ENCODE data around the gene TBC1D10B. TPM values are rescaled to one million over a fixed set of nuclear protein-coding genes. Genes with fewer than 3 reads are reported as not detected.
A peak's percentile ranks its signal among the peaks of the same experiment; 100 is the strongest.

The TBC1D10B gene
- total and polyA plus RNA-seq, 2 donors: 12.1 to 25.0 TPM

- Histone ChIP-seq H3K9me3 (ENCODE audit: control insufficient read depth in 2 of 2, insufficient read depth in 1 of 2, low read length in 1 of 2) (no peaks in the 10 kb centered on the region), H3K27ac (ENCODE audit: low read depth in 1 of 2, low read length in 1 of 2) (no peak overlapping the region), H3K4me3 (ENCODE audit: low read length in 2 of 2) (no peak overlapping the region), H3K4me1 (ENCODE audit: control insufficient read depth in 2 of 2, insufficient read depth in 2 of 2, low read length in 2 of 2) (peaks cover 4 to 23% of the 10 kb centered on the region in 2 donors), H3K36me3 (ENCODE audit: control insufficient read depth in 2 of 2, insufficient read depth in 2 of 2, low read length in 1 of 2) (peaks cover 61 to 65% of the 10 kb centered on the region in 2 donors), H3K27me3 (ENCODE audit: control insufficient read depth in 2 of 2, insufficient read depth in 1 of 2, low read length in 1 of 2) (no peaks in the 10 kb centered on the region)
- no peak for DNase-seq (ENCODE audit: low read depth in 6 of 9, low spot score in 9 of 9)
- WGBS: 99% methylated on average over 28 of the region's 28 CpGs
Measured at GRCh38 chr16:30358990-30359870, 11.1 kb downstream of the TBC1D10B start.

- WGBS: 98% methylated on average over 9 of the region's 9 CpGs
- no peak for DNase-seq (ENCODE audit: low read depth in 6 of 9, low spot score in 9 of 9)
- Histone ChIP-seq H3K4me3 (ENCODE audit: low read length in 2 of 2) (no peak overlapping the region), H3K4me1 (ENCODE audit: control insufficient read depth in 2 of 2, insufficient read depth in 2 of 2, low read length in 2 of 2) (peaks cover 8 to 30% of the 10 kb centered on the region in 2 donors), H3K9me3 (ENCODE audit: control insufficient read depth in 2 of 2, insufficient read depth in 1 of 2, low read length in 1 of 2) (no peaks in the 10 kb centered on the region), H3K27me3 (ENCODE audit: control insufficient read depth in 2 of 2, insufficient read depth in 1 of 2, low read length in 1 of 2) (no peaks in the 10 kb centered on the region), H3K27ac (ENCODE audit: low read depth in 1 of 2, low read length in 1 of 2) (no peak overlapping the region), H3K36me3 (ENCODE audit: control insufficient read depth in 2 of 2, insufficient read depth in 2 of 2, low read length in 1 of 2) (peaks cover 61 to 68% of the 10 kb centered on the region in 2 donors)
Measured at GRCh38 chr16:30358577-30358936, 11.7 kb downstream of the TBC1D10B start.

- Histone ChIP-seq H3K4me3 (ENCODE audit: low read length in 2 of 2) (no peak overlapping the region), H3K9me3 (ENCODE audit: control insufficient read depth in 2 of 2, insufficient read depth in 1 of 2, low read length in 1 of 2) (no peaks in the 10 kb centered on the region), H3K27ac (ENCODE audit: low read depth in 1 of 2, low read length in 1 of 2) (no peak overlapping the region), H3K27me3 (ENCODE audit: control insufficient read depth in 2 of 2, insufficient read depth in 1 of 2, low read length in 1 of 2) (no peaks in the 10 kb centered on the region), H3K36me3 (ENCODE audit: control insufficient read depth in 2 of 2, insufficient read depth in 2 of 2, low read length in 1 of 2) (peaks cover 62 to 70% of the 10 kb centered on the region in 2 donors), H3K4me1 (ENCODE audit: control insufficient read depth in 2 of 2, insufficient read depth in 2 of 2, low read length in 2 of 2) (peaks cover 8 to 30% of the 10 kb centered on the region in 2 donors)
- WGBS: 96% methylated on average over 37 of the region's 37 CpGs
- DNase-seq (ENCODE audit: low read depth in 6 of 9, low spot score in 9 of 9): no peak
Measured at GRCh38 chr16:30357715-30358576, 12.3 kb downstream of the TBC1D10B start.

DNA sequence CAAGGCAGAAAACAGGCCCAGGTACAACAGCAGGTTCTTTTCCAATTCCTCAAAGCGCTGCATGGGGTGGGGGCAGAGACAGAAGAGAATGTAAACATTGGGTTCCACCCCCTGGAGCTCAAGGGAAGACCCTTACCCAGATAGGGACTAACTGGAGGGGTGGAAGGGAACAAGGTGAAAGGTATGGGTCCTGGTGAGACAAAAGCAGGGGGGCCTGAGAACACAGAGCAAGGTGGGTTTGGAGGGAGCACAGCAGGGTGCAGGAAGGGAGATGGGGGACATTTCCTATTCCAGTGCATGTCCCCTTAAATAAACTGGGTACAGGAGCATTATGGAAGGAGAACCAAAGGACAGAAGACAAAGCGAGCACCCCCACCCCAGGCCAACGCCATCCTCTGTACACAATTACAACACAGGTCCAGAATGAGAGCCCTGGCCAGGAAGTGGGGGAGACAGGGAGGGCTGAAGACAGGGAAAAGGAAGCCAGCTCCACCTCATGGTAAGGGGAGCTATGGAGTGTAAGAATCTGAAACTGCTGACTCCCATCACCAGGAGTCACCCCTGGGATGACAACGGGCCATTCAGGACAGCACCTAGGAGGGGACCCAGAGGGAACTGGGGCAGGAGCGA, 13.1 kb downstream of the TBC1D10B start:
- H3K27me3 ChIP-seq (ENCODE audit: control insufficient read depth in 2 of 2, insufficient read depth in 1 of 2, low read length in 1 of 2): no peaks in the 10 kb centered on the region
- peaks cover 8 to 30% of the 10 kb centered on the region in 2 donors for H3K4me1 ChIP-seq (ENCODE audit: control insufficient read depth in 2 of 2, insufficient read depth in 2 of 2, low read length in 2 of 2)

GRCh38 chr16:30356401-30357084, 13.8 kb downstream of the TBC1D10B start:
- H3K4me3 ChIP-seq (ENCODE audit: low read length in 2 of 2): no peak overlapping the region
- H3K4me1 ChIP-seq (ENCODE audit: control insufficient read depth in 2 of 2, insufficient read depth in 2 of 2, low read length in 2 of 2): peaks cover 8 to 30% of the 10 kb centered on the region in 2 donors
- peak overlapping the region; percentile 10 to 81 for H3K27ac ChIP-seq (ENCODE audit: low read depth in 1 of 2, low read length in 1 of 2)
- 94% methylated on average over 12 of the region's 12 CpGs for WGBS
- no peak for DNase-seq (ENCODE audit: low read depth in 6 of 9, low spot score in 9 of 9)
- H3K9me3 ChIP-seq (ENCODE audit: control insufficient read depth in 2 of 2, insufficient read depth in 1 of 2, low read length in 1 of 2): no peaks in the 10 kb centered on the region
- H3K36me3 ChIP-seq (ENCODE audit: control insufficient read depth in 2 of 2, insufficient read depth in 2 of 2, low read length in 1 of 2): peaks cover 65 to 75% of the 10 kb centered on the region in 2 donors
- H3K27me3 ChIP-seq (ENCODE audit: control insufficient read depth in 2 of 2, insufficient read depth in 1 of 2, low read length in 1 of 2): no peaks in the 10 kb centered on the region

More for the DNA sequence above, 13.1 kb downstream of the TBC1D10B start:
- peaks cover 62 to 70% of the 10 kb centered on the region in 2 donors for H3K36me3 ChIP-seq (ENCODE audit: control insufficient read depth in 2 of 2, insufficient read depth in 2 of 2, low read length in 1 of 2)
- no peak overlapping the region for H3K27ac ChIP-seq (ENCODE audit: low read depth in 1 of 2, low read length in 1 of 2)
- WGBS: 96% methylated on average over 5 of the region's 5 CpGs
- no peaks in the 10 kb centered on the region for H3K9me3 ChIP-seq (ENCODE audit: control insufficient read depth in 2 of 2, insufficient read depth in 1 of 2, low read length in 1 of 2)
- no peak for DNase-seq (ENCODE audit: low read depth in 6 of 9, low spot score in 9 of 9)
- H3K4me3 ChIP-seq (ENCODE audit: low read length in 2 of 2): no peak overlapping the region

DNA sequence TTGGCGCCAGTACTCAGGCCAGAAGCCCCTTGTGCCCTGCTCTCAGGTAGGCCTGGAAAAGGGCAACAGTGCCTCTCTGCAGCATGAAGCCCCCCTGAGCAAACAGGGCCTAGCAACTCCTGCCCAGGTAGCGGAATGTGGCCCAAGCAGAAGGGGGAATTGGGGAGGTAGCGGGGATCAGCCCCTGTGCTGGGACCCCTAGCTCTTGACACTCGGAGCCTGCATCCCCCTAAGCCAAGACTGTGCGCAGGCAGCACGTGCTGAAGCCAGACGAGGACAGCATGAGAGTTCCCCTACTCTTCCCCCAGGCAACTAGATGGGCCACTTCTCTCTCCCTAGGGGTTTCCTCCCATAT, 14.4 kb downstream of the TBC1D10B start:
- peak overlapping the region; percentile 93 to 100 for H3K4me3 ChIP-seq (ENCODE audit: low read length in 2 of 2)
- WGBS: 61% methylated on average over 7 of the region's 7 CpGs
- H3K27me3 ChIP-seq (ENCODE audit: control insufficient read depth in 2 of 2, insufficient read depth in 1 of 2, low read length in 1 of 2): no peaks in the 10 kb centered on the region
- H3K9me3 ChIP-seq (ENCODE audit: control insufficient read depth in 2 of 2, insufficient read depth in 1 of 2, low read length in 1 of 2): no peaks in the 10 kb centered on the region
- DNase-seq (ENCODE audit: low read depth in 6 of 9, low spot score in 9 of 9): no peak
- H3K27ac ChIP-seq (ENCODE audit: low read depth in 1 of 2, low read length in 1 of 2): peak overlapping the region; percentile 67 to 81
- peaks cover 8 to 30% of the 10 kb centered on the region in 2 donors for H3K4me1 ChIP-seq (ENCODE audit: control insufficient read depth in 2 of 2, insufficient read depth in 2 of 2, low read length in 2 of 2)
- H3K36me3 ChIP-seq (ENCODE audit: control insufficient read depth in 2 of 2, insufficient read depth in 2 of 2, low read length in 1 of 2): peaks cover 66 to 77% of the 10 kb centered on the region in 2 donors

DNA sequence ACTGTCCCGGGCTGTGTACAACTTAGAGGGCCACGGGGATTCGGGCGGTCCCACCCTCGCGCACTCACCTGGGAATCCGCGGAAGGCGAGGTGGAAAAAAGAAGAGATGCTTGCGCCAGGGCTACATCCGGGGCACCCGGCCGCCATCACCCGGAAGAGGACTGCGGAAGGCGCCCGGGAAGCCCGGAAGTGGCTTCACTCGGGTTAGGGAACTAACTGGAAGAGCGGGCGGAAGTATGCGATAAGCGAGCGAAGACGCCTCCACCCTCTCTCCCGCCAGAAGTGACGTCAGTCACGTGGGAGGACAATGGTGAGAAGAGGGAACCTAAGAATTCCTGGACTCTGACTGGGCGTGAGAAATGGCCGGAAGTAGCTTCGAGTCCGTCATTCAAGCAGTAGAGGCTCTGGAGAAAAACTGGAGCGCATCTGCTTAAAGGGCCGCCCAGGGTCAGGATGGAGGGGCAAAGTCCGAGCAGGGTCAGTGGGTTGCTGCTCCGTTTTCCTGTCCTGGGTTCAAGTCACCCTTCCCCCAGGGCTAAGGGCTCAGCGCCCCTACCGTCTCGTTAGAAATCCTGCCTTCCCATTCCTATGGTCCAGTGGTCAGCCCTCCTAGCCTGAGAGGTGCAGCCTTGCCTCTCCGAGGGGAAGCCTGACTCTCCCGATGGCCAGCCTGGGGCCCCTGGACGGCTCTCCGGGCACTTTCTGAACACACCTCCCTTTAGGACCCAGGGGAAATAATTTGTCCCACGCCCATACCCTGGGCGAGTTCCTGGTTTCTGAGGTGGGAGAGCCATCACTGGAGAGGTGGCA, 14.9 kb downstream of the TBC1D10B start, which contains the start of gene CD2BP2:
Gene CD2BP2, minus strand, starts transcription at position 165 of the 810 bp plus-strand sequence. CDS start 627 bp downstream, outside the sequence.
- peaks cover 67 to 77% of the 10 kb centered on the region in 2 donors for H3K36me3 ChIP-seq (ENCODE audit: control insufficient read depth in 2 of 2, insufficient read depth in 2 of 2, low read length in 1 of 2)
- DNase-seq (ENCODE audit: low read depth in 6 of 9, low spot score in 9 of 9): peak; percentile 81 to 95 (median 88)
- H3K27ac ChIP-seq (ENCODE audit: low read depth in 1 of 2, low read length in 1 of 2): peak within 1 kb of the TSS; percentile 81 to 90
- under 1% methylated on average over 45 of the region's 45 CpGs for WGBS
- peaks cover 8 to 30% of the 10 kb centered on the region in 2 donors for H3K4me1 ChIP-seq (ENCODE audit: control insufficient read depth in 2 of 2, insufficient read depth in 2 of 2, low read length in 2 of 2)
- H3K4me3 ChIP-seq (ENCODE audit: low read length in 2 of 2): peak within 1 kb of the TSS; percentile 93 to 100
- no peaks in the 10 kb centered on the region for H3K27me3 ChIP-seq (ENCODE audit: control insufficient read depth in 2 of 2, insufficient read depth in 1 of 2, low read length in 1 of 2)
- H3K9me3 ChIP-seq (ENCODE audit: control insufficient read depth in 2 of 2, insufficient read depth in 1 of 2, low read length in 1 of 2): no peaks in the 10 kb centered on the region
